Lower lobe of right lung (tissue), 2 donors: ENCODE results near the gene CDK3. TPM values are rescaled to one million over a fixed set of nuclear protein-coding genes. Genes with fewer than 3 reads are reported as not detected.

ENCODE experiments used
- ATAC-seq, 2 donors: fragments of 200-7000 bp; cut with Tn5 transposase; one replicate each; pipeline ENCODE4 v1.9.1; 2020 to 2022; ENCODE audit warnings: mild to moderate bottlenecking in 2 of 2, moderate library complexity in 2 of 2
- DNase-seq: peaks from one replicate; pipeline ENCODE4 v3.0.0-alpha.2; 2020
- H3K27ac ChIP-seq: fragments of 200-600 bp; one replicate; pipeline ENCODE4 v1.8.0; 2022
- H3K27me3 ChIP-seq: fragments of 200-600 bp; one replicate; pipeline ENCODE4 v1.8.0; 2022; ENCODE audit warnings: low read depth
- H3K36me3 ChIP-seq: fragments of 200-600 bp; one replicate; pipeline ENCODE4 v1.8.0; 2022; ENCODE audit warnings: mild to moderate bottlenecking
- H3K4me1 ChIP-seq: fragments of 200-600 bp; one replicate; pipeline ENCODE4 v1.8.0; 2022
- H3K4me3 ChIP-seq: fragments of 200-600 bp; one replicate; pipeline ENCODE4 v1.8.0; 2022; ENCODE audit warnings: mild to moderate bottlenecking
- H3K9me3 ChIP-seq: fragments of 200-600 bp; one replicate; pipeline ENCODE4 v1.8.0; 2022
- CTCF ChIP-seq: fragments of 200-600 bp; IDR thresholded peaks from one replicate; pipeline ENCODE4 v1.8.0; 2022; ENCODE audit warnings: antibody characterized with exemption, mild to moderate bottlenecking
- intact Hi-C: fragments of 100-400 bp; cut with DNase I; formaldehyde crosslinking; loops from one replicate; pipeline ENCODE4 v1.11.0; 2022
- total RNA-seq: library from RNA; stranded (reverse); fragmentation: NEBNext Ultra II Directional; extraction: Animal tissue kit (Norgen Biotek cat#: 25700); gene quantifications from one replicate; pipeline ENCODE4 v1.2.1, GENCODE V29; 2021
- donor health status: DM: no; HTN: yes; CAD: no; lungs with severe emphysema.

CDK3 gene
- total RNA-seq, 1 donor from 2014 or later = 8.4 TPM

DNA sequence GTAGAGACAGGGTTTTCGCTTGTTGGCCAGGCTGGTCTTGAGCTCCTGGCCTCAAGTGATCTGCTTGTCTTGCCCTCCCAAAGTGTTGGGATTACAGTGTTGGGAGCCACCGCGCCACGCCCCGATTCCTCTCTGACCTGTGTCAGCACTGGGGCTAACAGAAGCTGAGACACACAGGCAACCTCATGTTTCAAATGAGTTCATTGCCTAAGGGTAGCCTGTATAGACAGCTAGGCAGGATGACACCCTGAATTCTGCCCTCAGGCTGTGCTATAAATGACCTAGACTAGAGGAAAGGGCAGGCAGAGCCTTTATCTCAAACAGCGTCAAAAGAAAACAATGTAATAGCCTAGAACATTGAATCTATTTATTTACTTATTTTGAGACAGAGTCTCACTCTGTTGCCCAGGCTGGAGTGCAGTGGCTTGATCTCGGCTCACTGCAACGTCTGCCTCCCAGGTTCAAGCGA is 2.3 kb upstream of the CDK3 start:
- peak in 1 of 2 donors; percentile 18 for ATAC-seq
- DNase-seq = no peak
- Histone ChIP-seq H3K4me3 (no peak overlapping the region), H3K27ac (peak overlapping the region; percentile 36), H3K36me3 (peaks cover 35% of the 10 kb centered on the region), H3K9me3 (no peaks in the 10 kb centered on the region), H3K4me1 (peaks cover 32% of the 10 kb centered on the region), H3K27me3 (no peaks in the 10 kb centered on the region)
- intact Hi-C loops = no loop called here
- TF ChIP-seq CTCF = no peak

- intact Hi-C loops = loop anchor here (10.0 kb wide), 1 partner anchor 95 kb away; the partner anchor contains the start of gene MRPL38
- Histone ChIP-seq H3K36me3 (peaks cover 22% of the 10 kb centered on the region), H3K4me1 (peaks cover 48% of the 10 kb centered on the region), H3K9me3 (no peaks in the 10 kb centered on the region), H3K4me3 (no peak overlapping the region), H3K27ac (peak overlapping the region; percentile 18), H3K27me3 (no peaks in the 10 kb centered on the region)
- peak; percentile 67 for TF ChIP-seq CTCF
- ATAC-seq (peak; percentile 50 to 58), DNase-seq (peak; percentile 68)
Observed at GRCh38 chr17:76000016-76000754, 470 bp upstream of the CDK3 start.

GRCh38 chr17:76002100-76002499 is 1.4 kb downstream of the CDK3 start:
- H3K36me3 ChIP-seq = peaks cover 28% of the 10 kb centered on the region
- no peak overlapping the region for H3K4me3 ChIP-seq
- H3K27ac ChIP-seq = no peak overlapping the region
- H3K27me3 ChIP-seq = no peaks in the 10 kb centered on the region
- intact Hi-C loops = loop anchor here (10.0 kb wide), 1 partner anchor 97 kb away; the partner anchor contains the start of gene MRPL38
- ATAC-seq = no peak
- DNase-seq = no peak
- H3K9me3 ChIP-seq = no peaks in the 10 kb centered on the region
- no peak for TF ChIP-seq CTCF
- H3K4me1 ChIP-seq = peaks cover 50% of the 10 kb centered on the region

DNA sequence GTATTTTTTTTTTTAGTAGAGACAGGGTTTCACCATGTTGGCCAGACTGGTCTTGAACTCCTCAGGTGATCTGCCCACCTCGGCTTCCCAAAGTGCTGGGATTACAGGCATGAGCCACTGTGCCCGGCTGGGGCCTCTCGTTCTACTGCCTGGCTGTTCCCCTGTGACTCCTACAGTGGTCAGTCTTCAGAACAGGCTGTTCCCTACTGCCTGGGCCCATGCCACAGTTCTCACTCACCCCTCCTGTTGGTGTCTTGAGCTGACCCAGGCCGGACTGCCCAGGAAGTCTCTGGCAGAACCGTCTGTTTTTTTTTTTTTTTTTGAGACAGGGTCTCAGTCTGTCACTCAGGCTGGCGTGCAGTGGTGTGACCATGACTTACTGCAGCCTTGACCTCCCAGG is 3.3 kb downstream of the CDK3 start:
- peak overlapping the region; percentile 62 for H3K27ac ChIP-seq
- ATAC-seq (no peak), DNase-seq (no peak)
- H3K36me3 ChIP-seq = peaks cover 31% of the 10 kb centered on the region
- intact Hi-C loops = loop anchor here (10.0 kb wide), 1 partner anchor 99 kb away; the partner anchor contains the start of gene MRPL38
- peaks cover 33% of the 10 kb centered on the region for H3K4me1 ChIP-seq
- TF ChIP-seq CTCF = no peak
- H3K27me3 ChIP-seq = no peaks in the 10 kb centered on the region
- no peaks in the 10 kb centered on the region for H3K9me3 ChIP-seq
- no peak overlapping the region for H3K4me3 ChIP-seq

DNA sequence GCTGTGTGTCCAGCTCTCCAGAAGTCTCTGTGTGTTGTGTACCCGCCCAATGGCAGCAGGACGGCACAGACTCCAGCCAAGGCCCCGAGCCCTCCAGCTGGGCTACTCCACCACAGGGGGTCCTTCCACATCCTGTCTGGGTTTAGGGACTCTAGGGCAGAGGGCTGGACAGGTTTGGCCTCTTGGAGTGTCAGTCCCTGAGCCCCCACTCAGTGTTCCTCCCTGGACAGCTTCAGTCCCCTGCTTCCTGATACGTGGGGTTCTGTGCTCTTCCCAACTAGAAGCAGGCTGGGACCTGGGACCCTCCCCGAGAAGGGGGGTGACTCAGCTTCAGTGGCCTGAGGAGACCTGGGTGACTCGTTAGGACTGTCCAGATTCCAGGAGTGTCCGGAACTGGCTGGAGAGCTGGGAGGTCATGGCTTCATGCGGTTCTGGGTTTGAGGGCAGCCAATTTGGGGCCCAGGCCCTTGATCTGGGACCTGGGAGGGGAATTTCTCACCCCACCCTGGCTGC is 4.2 kb downstream of the CDK3 start:
- TF ChIP-seq CTCF = no peak
- no peak for ATAC-seq
- Histone ChIP-seq H3K27ac (peak overlapping the region; percentile 25), H3K27me3 (no peaks in the 10 kb centered on the region), H3K4me3 (no peak overlapping the region), H3K9me3 (no peaks in the 10 kb centered on the region), H3K36me3 (peaks cover 34% of the 10 kb centered on the region), H3K4me1 (peaks cover 33% of the 10 kb centered on the region)
- intact Hi-C loops = loop anchor here (10.0 kb wide), 1 partner anchor 100 kb away; the partner anchor contains the start of gene MRPL38
- DNase-seq = no peak
